ENCODE results near the gene WASF2.

GRCh38 chr1:27504588-27505419 is 14.8 kb upstream of the WASF2 start:
- TF ChIP-seq CTCF (conservative IDR thresholded peaks at IDR 0.05) (no peak), EZH2 (IDR thresholded peaks at IDR 0.05; ENCODE audit: low read depth) (no peak)

Data from PC-9 (cell line).